Keratinocyte (primary cell): ENCODE data around the gene KIAA0930. TPM values are rescaled to one million over a fixed set of nuclear protein-coding genes. Genes with fewer than 3 reads are reported as not detected.

Experiments used
- DNase-seq: peaks from one replicate; pipeline ENCODE4 v3.0.0-alpha.2; 2011; ENCODE audit warnings: low read depth, missing footprints, low spot score
- FAIRE-seq: peaks from 2 replicates; lab custom pipeline; 2011; peaks lifted over from hg19 to GRCh38; lab: Jason Lieb, UNC
- H2AFZ ChIP-seq: 2 replicates; pipeline ENCODE4 v1.6.0; 2012; ENCODE audit warnings: low read length, control low read depth, inconsistent platforms; ENCODE audit not compliant: control insufficient read depth
- H3K27ac ChIP-seq: 2 replicates; pipeline ENCODE4 v1.5.1; 2011; ENCODE audit warnings: low read length; ENCODE audit not compliant: control insufficient read depth, insufficient read depth
- H3K27me3 ChIP-seq: 3 replicates; pipeline ENCODE4 v1.6.0; 2011; ENCODE audit warnings: low read length; ENCODE audit not compliant: control insufficient read depth, insufficient read depth; ENCODE audit errors: extremely low read depth
- H3K36me3 ChIP-seq, 2 experiments: 2 replicates in 1 of 2; 3 replicates in 1 of 2; pipeline ENCODE4 v1.5.1; 2011; ENCODE audit warnings: low read length in 2 of 2, mild to moderate bottlenecking in 1 of 2; ENCODE audit not compliant: control insufficient read depth in 2 of 2, insufficient read depth in 2 of 2; ENCODE audit errors: extremely low read depth in 1 of 2
- H3K4me1 ChIP-seq: 3 replicates; pipeline ENCODE4 v1.5.1; 2011; ENCODE audit warnings: low read length; ENCODE audit not compliant: control insufficient read depth, insufficient read depth; ENCODE audit errors: extremely low read depth
- H3K4me2 ChIP-seq: 3 replicates; pipeline ENCODE4 v1.6.0; 2011; ENCODE audit warnings: low read depth, low read length; ENCODE audit not compliant: control insufficient read depth, insufficient read depth; ENCODE audit errors: extremely low read depth
- H3K4me3 ChIP-seq, 3 experiments: fragments of 200-600 bp in 1 of 3; sonication (generic) in 1 of 3; 2 replicates in 2 of 3; 3 replicates in 1 of 3; pipeline ENCODE4 v1.5.1; 2011 to 2016; ENCODE audit warnings: low read length in 3 of 3, mild to moderate bottlenecking in 3 of 3, control low read depth in 2 of 3, inconsistent platforms in 1 of 3, low read depth in 1 of 3, mixed read lengths in 1 of 3, mixed run types in 1 of 3, moderate library complexity in 1 of 3; ENCODE audit not compliant: control insufficient read depth in 2 of 3, insufficient read depth in 2 of 3; ENCODE audit errors: extremely low read depth in 1 of 3
- H3K79me2 ChIP-seq: 2 replicates; pipeline ENCODE4 v1.6.0; 2012; ENCODE audit warnings: low read length; ENCODE audit not compliant: control insufficient read depth, insufficient read depth
- H3K9ac ChIP-seq: 3 replicates; pipeline ENCODE4 v1.6.0; 2011; ENCODE audit warnings: low read length; ENCODE audit not compliant: control insufficient read depth, insufficient read depth; ENCODE audit errors: extremely low read depth
- H3K9me1 ChIP-seq: 3 replicates; pipeline ENCODE4 v1.6.0; 2011; ENCODE audit warnings: low read length; ENCODE audit not compliant: control insufficient read depth, insufficient read depth; ENCODE audit errors: extremely low read depth
- H3K9me3 ChIP-seq: 2 replicates; pipeline ENCODE4 v1.5.1; 2012; ENCODE audit warnings: low read depth, low read length; ENCODE audit not compliant: control insufficient read depth
- H4K20me1 ChIP-seq: 3 replicates; pipeline ENCODE4 v1.6.0; 2011; ENCODE audit warnings: low read length; ENCODE audit not compliant: control insufficient read depth, insufficient read depth; ENCODE audit errors: extremely low read depth
- EZH2 ChIP-seq: IDR thresholded peaks from one replicate; pipeline ENCODE4 v1.6.1; 2012; ENCODE audit warnings: inconsistent platforms, mild to moderate bottlenecking, low read length, moderate library complexity
- dilution Hi-C: fragments of 300-500 bp; cut with MboI; formaldehyde crosslinking; loops from one replicate; pipeline ENCODE4 v1.7.0; 2020; ENCODE audit warnings: low sequenced_read_pairs; ENCODE audit not compliant: extremely low pct_ligation_motif_present
- polyA plus RNA-seq, 5 experiments: library from polyadenylated mRNA; depleted of rRNA in 3 of 5; stranded (reverse) in 3 of 5; stranded (forward) in 1 of 5; unstranded in 1 of 5; fragments of >200 nt; gene quantifications; 1 replicate in 1 of 5; 2 replicates in 3 of 5; 3 replicates in 1 of 5; pipeline versions ENCODE4 v1.2.1 to v1.2.3, GENCODE V29; 2011 to 2012; ENCODE audit warnings: missing spikeins in 2 of 5, low read depth in 1 of 5, low replicate concordance in 1 of 5
- TF ChIP-seq, protein P1 (sequence below), 3 experiments: IDR thresholded peaks in 1 of 3; conservative IDR thresholded peaks in 1 of 3; optimal IDR thresholded peaks in 1 of 3; 2 replicates in 2 of 3; 3 replicates in 1 of 3; pipeline versions ENCODE3 to v1.5.1; 2011; ENCODE audit warnings: low read length in 3 of 3, mild to moderate bottlenecking in 3 of 3, moderate library complexity in 2 of 3, control low read depth in 1 of 3, inconsistent platforms in 1 of 3; ENCODE audit not compliant: insufficient read depth in 2 of 3; ENCODE audit errors: extremely low read depth in 1 of 3

Gene KIAA0930
- polyA plus RNA-seq, 1 donor (not counting 4 experiments of a cell fraction or from before 2014, with no cell fraction given) = 115 TPM

DNA sequence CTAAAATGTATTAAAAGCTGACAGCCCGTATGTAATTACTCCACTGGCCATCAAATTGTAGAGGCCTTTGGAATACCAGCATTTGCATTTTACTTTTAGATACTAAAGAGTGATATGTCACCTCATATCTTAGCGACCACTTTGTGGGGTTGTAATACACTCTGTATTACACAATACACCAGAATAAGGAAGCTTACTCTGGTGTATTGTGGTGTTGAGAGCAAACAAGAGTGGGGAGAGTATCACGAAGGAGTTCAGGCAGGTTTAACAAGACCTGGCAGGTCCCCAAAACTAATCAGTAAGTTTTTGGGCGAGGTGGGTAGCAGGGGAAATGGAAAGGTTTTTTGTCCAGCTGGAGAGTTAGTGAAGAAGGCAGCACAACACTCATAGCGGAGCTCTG, 73.8 kb downstream of the KIAA0930 start:
- dilution Hi-C loops = no loop called here
- H3K27ac ChIP-seq = no peak overlapping the region

DNA sequence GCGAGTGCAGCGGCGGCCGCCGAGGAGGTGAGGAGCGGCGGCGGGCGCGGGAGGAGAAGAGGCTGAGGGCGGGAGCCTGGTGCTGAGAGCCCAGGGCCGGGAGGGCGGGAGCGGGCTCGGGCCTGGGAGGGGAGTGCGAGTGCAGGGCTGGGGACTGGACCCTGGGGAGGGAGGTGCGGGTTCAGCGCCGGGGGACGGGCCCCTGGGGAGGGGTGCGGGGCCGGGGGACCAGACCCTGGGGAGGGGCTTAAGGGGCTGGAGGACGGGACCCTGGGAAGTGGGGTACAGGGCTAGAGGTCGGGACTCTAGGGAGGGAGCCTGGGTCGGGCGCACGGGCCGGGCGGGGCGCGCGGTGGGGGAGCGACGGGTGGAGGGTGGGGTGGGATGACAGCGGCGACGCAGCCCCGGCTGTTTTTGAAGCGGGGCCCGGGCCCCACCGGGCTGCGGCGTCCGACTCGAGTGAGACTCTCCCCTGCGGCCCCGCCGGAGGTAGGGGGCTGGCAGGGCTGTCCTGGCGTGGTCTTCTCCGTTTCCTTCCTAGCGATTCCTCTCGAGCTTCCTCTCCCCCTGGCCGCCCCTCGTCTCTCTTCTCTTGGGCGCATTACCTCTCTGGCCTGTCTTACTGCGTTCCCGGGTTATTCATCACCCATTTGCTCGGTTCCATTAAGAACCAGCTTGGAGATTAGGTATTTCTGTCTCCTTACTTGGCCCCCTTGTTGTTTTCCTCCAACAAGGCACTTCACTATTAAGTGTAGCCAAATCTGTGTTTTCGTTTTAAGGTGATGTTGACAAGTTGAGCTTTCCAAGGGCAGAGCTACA, 76.2 kb downstream of the KIAA0930 start:
- TF ChIP-seq, protein P1, sequence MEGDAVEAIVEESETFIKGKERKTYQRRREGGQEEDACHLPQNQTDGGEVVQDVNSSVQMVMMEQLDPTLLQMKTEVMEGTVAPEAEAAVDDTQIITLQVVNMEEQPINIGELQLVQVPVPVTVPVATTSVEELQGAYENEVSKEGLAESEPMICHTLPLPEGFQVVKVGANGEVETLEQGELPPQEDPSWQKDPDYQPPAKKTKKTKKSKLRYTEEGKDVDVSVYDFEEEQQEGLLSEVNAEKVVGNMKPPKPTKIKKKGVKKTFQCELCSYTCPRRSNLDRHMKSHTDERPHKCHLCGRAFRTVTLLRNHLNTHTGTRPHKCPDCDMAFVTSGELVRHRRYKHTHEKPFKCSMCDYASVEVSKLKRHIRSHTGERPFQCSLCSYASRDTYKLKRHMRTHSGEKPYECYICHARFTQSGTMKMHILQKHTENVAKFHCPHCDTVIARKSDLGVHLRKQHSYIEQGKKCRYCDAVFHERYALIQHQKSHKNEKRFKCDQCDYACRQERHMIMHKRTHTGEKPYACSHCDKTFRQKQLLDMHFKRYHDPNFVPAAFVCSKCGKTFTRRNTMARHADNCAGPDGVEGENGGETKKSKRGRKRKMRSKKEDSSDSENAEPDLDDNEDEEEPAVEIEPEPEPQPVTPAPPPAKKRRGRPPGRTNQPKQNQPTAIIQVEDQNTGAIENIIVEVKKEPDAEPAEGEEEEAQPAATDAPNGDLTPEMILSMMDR (optimal IDR thresholded peaks at IDR 0.05 in 1 of 3, IDR thresholded peaks at IDR 0.05 in 1 of 3, conservative IDR thresholded peaks at IDR 0.05 in 1 of 3; ENCODE audit: extremely low read depth in 1 of 3, insufficient read depth in 2 of 3, low read length in 3 of 3) = no peak
- no peak for TF ChIP-seq EZH2
- H3K27ac ChIP-seq = peak overlapping the region; percentile 79
- H3K9me1 ChIP-seq = no peaks in the 10 kb centered on the region
- no peak overlapping the region for H2AFZ ChIP-seq
- H3K79me2 ChIP-seq = peaks cover 82% of the 10 kb centered on the region
- peaks cover 4% of the 10 kb centered on the region for H4K20me1 ChIP-seq
- peaks cover 7 to 14% of the 10 kb centered on the region in 2 experiments for H3K36me3 ChIP-seq
- peak overlapping the region; percentile 97 for H3K9ac ChIP-seq
- peaks cover 25% of the 10 kb centered on the region for H3K4me1 ChIP-seq
- FAIRE-seq (no peak), DNase-seq (no peak)
- dilution Hi-C loops = no loop called here
- H3K4me3 ChIP-seq = peak overlapping the region; percentile 72 to 98 (median 95)
- no peaks in the 10 kb centered on the region for H3K9me3 ChIP-seq
- peak overlapping the region; percentile 88 for H3K4me2 ChIP-seq
- no peaks in the 10 kb centered on the region for H3K27me3 ChIP-seq

More for the DNA sequence above, 73.8 kb downstream of the KIAA0930 start:
- H3K9me1 ChIP-seq = no peaks in the 10 kb centered on the region
- no peaks in the 10 kb centered on the region for H4K20me1 ChIP-seq
- no peaks in the 10 kb centered on the region for H3K9me3 ChIP-seq
- no peak overlapping the region for H2AFZ ChIP-seq
- H3K79me2 ChIP-seq = peaks cover 86% of the 10 kb centered on the region
- H3K36me3 ChIP-seq = peaks cover 11 to 30% of the 10 kb centered on the region in 2 experiments
- DNase-seq (no peak), FAIRE-seq (no peak)
- no peaks in the 10 kb centered on the region for H3K27me3 ChIP-seq
- TF ChIP-seq, protein P1 (optimal IDR thresholded peaks at IDR 0.05 in 1 of 3, IDR thresholded peaks at IDR 0.05 in 1 of 3, conservative IDR thresholded peaks at IDR 0.05 in 1 of 3; ENCODE audit: extremely low read depth in 1 of 3, insufficient read depth in 2 of 3, low read length in 3 of 3) = no peak
- no peak overlapping the region for H3K4me3 ChIP-seq
- H3K9ac ChIP-seq = no peak overlapping the region
- H3K4me2 ChIP-seq = no peak overlapping the region
- H3K4me1 ChIP-seq = peaks cover 10% of the 10 kb centered on the region
